GM19043 (cell line): Measurements from ENCODE around the gene SLC13A4.
"Not testable (repeated sequence)": the region's sequence is repeated elsewhere in the genome, so short reads cannot be mapped to it uniquely, and the experiment has no call there.

Source experiments
- ATAC-seq: cut with Tn5 transposase; IDR thresholded peaks from one replicate; pipeline ENCODE4 v1.9.1; 2021; ENCODE audit warnings: low read depth; ENCODE audit not compliant: unreplicated experiment

Gene SLC13A4

GRCh38 chr7:135704698-135705097 lies 23.3 kb downstream of the SLC13A4 start:
- ATAC-seq: no peak

GRCh38 chr7:135704074-135704473 lies 23.9 kb downstream of the SLC13A4 start:
- no peak for ATAC-seq

GRCh38 chr7:135697276-135698049 lies 30.5 kb downstream of the SLC13A4 start:
- no peak for ATAC-seq

GRCh38 chr7:135693558-135693957 lies 34.4 kb downstream of the SLC13A4 start:
- ATAC-seq: no peak

- ATAC-seq: not testable (repeated sequence)
Measured at GRCh38 chr7:135692606-135693005, 35.4 kb downstream of the SLC13A4 start.

- no peak for ATAC-seq
Measured at GRCh38 chr7:135692055-135692454, 35.9 kb downstream of the SLC13A4 start.

- ATAC-seq: no peak
Measured at GRCh38 chr7:135690566-135690965, 37.4 kb downstream of the SLC13A4 start.

- ATAC-seq: no peak
Measured at GRCh38 chr7:135687466-135687865, 40.5 kb downstream of the SLC13A4 start.

GRCh38 chr7:135685306-135686084 lies 42.5 kb downstream of the SLC13A4 start:
- no peak for ATAC-seq

- ATAC-seq: no peak
Measured at GRCh38 chr7:135684699-135685098, 43.3 kb downstream of the SLC13A4 start.

- no peak for ATAC-seq
Measured at GRCh38 chr7:135684136-135684535, 43.9 kb downstream of the SLC13A4 start.

- no peak for ATAC-seq
Measured at GRCh38 chr7:135683609-135684008, 44.4 kb downstream of the SLC13A4 start.

GRCh38 chr7:135682191-135682590 lies 45.8 kb downstream of the SLC13A4 start:
- ATAC-seq: no peak

GRCh38 chr7:135681762-135682161 lies 46.2 kb downstream of the SLC13A4 start:
- ATAC-seq: no peak

- ATAC-seq: no peak
Measured at GRCh38 chr7:135678612-135679575, 49.1 kb downstream of the SLC13A4 start.

GRCh38 chr7:135673360-135673706 lies 54.7 kb downstream of the SLC13A4 start:
- ATAC-seq: no peak

- peak; percentile 59 for ATAC-seq
Measured at GRCh38 chr7:135672560-135673359, 55.2 kb downstream of the SLC13A4 start.

- ATAC-seq: no peak
Measured at GRCh38 chr7:135670179-135670578, 57.8 kb downstream of the SLC13A4 start.

- no peak for ATAC-seq
Measured at GRCh38 chr7:135669774-135670173, 58.2 kb downstream of the SLC13A4 start.

GRCh38 chr7:135668852-135669395 lies 59.1 kb downstream of the SLC13A4 start:
- not testable (repeated sequence) for ATAC-seq
